HL-60 (cell line): ENCODE data around the gene EPHA4.

Experiments used
- GABPA ChIP-seq: IDR thresholded peaks from 2 replicates; pipeline ENCODE4 v1.6.1; 2012; ENCODE audit warnings: low read depth
- TF ChIP-seq, protein P1 (sequence below): IDR thresholded peaks from one replicate; pipeline ENCODE4 v1.5.1; 2011; ENCODE audit warnings: low read length, control low read depth, inconsistent platforms; ENCODE audit not compliant: insufficient read depth

DNA sequence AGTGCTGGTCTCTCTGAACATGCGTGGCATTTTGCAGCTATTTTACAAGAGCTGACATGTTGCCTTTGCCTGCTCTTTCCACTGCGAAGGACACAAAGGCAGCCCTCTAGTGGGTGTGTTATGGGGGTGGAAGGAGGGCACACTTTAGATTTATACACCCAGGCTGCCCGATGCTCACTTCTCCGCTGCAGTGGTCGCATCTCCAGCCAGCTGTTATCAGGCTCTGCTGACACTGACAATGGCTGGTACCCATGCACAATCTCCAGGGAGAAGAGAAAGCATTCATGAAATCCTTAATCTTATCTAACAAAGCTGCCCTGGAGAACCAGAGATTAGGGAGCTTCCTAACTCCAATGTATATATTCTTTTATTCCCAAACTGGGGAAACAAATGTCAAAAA, 113.5 kb downstream of the EPHA4 start:
- TF ChIP-seq, protein P1, sequence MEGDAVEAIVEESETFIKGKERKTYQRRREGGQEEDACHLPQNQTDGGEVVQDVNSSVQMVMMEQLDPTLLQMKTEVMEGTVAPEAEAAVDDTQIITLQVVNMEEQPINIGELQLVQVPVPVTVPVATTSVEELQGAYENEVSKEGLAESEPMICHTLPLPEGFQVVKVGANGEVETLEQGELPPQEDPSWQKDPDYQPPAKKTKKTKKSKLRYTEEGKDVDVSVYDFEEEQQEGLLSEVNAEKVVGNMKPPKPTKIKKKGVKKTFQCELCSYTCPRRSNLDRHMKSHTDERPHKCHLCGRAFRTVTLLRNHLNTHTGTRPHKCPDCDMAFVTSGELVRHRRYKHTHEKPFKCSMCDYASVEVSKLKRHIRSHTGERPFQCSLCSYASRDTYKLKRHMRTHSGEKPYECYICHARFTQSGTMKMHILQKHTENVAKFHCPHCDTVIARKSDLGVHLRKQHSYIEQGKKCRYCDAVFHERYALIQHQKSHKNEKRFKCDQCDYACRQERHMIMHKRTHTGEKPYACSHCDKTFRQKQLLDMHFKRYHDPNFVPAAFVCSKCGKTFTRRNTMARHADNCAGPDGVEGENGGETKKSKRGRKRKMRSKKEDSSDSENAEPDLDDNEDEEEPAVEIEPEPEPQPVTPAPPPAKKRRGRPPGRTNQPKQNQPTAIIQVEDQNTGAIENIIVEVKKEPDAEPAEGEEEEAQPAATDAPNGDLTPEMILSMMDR, result no peak
- no peak for TF ChIP-seq GABPA
